ENCODE measurements around the gene SRP72.

- TF ChIP-seq CTCF (IDR thresholded peaks at IDR 0.05), result no peak
- TF ChIP-seq POLR2A (IDR thresholded peaks at IDR 0.05), result no peak
Measured at GRCh38 chr4:56445699-56446098, 21.7 kb upstream of the SRP72 start.

Data from testis (tissue), 2 donors.